NCI-H345 (cell line): ENCODE measurements around the gene FOCAD.
"Not testable (repeated sequence)": the region's sequence is repeated elsewhere in the genome, so short reads cannot be mapped to it uniquely, and the experiment has no call there.

Source experiments
- DNase-seq: peaks from one replicate; lab custom pipeline; 2025; lab: John Stamatoyannopoulos, UW

FOCAD gene

GRCh38 chr9:20684035-20684874, at the start of gene FOCAD:
TSS of gene FOCAD (plus strand) at chr9:20684259. CDS start at chr9:20715354, 31,095 bp downstream.
- peak; percentile 98 for DNase-seq

GRCh38 chr9:20634895-20635294, 49.2 kb upstream of the FOCAD start:
- DNase-seq: no peak

GRCh38 chr9:20636888-20637440, 47.1 kb upstream of the FOCAD start:
- no peak for DNase-seq

GRCh38 chr9:20640331-20641187, 43.5 kb upstream of the FOCAD start:
- peak; percentile 73 for DNase-seq

GRCh38 chr9:20642045-20642444, 42.0 kb upstream of the FOCAD start:
- DNase-seq: no peak

- no peak for DNase-seq
Measured at GRCh38 chr9:20643660-20644059, 40.4 kb upstream of the FOCAD start.

GRCh38 chr9:20646656-20647055, 37.4 kb upstream of the FOCAD start:
- DNase-seq: peak; percentile 7

- DNase-seq: peak; percentile 62
Measured at GRCh38 chr9:20649381-20649780, 34.7 kb upstream of the FOCAD start.

GRCh38 chr9:20650313-20650712, 33.7 kb upstream of the FOCAD start:
- DNase-seq: no peak

- DNase-seq: no peak
Measured at GRCh38 chr9:20650750-20651299, 33.2 kb upstream of the FOCAD start.

GRCh38 chr9:20651939-20652338, 32.1 kb upstream of the FOCAD start:
- DNase-seq: no peak

GRCh38 chr9:20658246-20658667, 25.8 kb upstream of the FOCAD start:
- DNase-seq: not testable (repeated sequence)

GRCh38 chr9:20658677-20659473, 25.2 kb upstream of the FOCAD start:
- DNase-seq: peak; percentile 15

- no peak for DNase-seq
Measured at GRCh38 chr9:20659474-20659967, 24.5 kb upstream of the FOCAD start.

- DNase-seq: no peak
Measured at GRCh38 chr9:20662156-20662555, 21.9 kb upstream of the FOCAD start.

- no peak for DNase-seq
Measured at GRCh38 chr9:20663133-20663532, 20.9 kb upstream of the FOCAD start.

GRCh38 chr9:20664501-20664900, 19.6 kb upstream of the FOCAD start:
- DNase-seq: no peak

- no peak for DNase-seq
Measured at GRCh38 chr9:20670395-20670794, 13.7 kb upstream of the FOCAD start.

GRCh38 chr9:20671635-20672034, 12.4 kb upstream of the FOCAD start:
- no peak for DNase-seq

GRCh38 chr9:20673537-20673936, 10.5 kb upstream of the FOCAD start:
- not testable (repeated sequence) for DNase-seq

- DNase-seq: no peak
Measured at GRCh38 chr9:20681467-20681866, 2.6 kb upstream of the FOCAD start.
